Fibroblast of lung (primary cell): ENCODE data around the gene AGRP.

Source experiments
- EZH2 ChIP-seq: IDR thresholded peaks from 2 replicates; pipeline ENCODE4 v1.5.1; 2012; ENCODE audit warnings: low read length, control low read depth, mild to moderate bottlenecking; ENCODE audit errors: missing control alignments
- TF ChIP-seq, protein P1 (sequence below), 2 donors: IDR thresholded peaks in 1 of 2; conservative IDR thresholded peaks in 1 of 2; 1 replicate in 1 of 2; 2 replicates in 1 of 2; pipeline ENCODE4 v1.5.1; 2011 to 2012; ENCODE audit warnings: low read length in 2 of 2, control low read depth in 1 of 2, inconsistent platforms in 1 of 2, low read depth in 1 of 2, mild to moderate bottlenecking in 1 of 2

- TF ChIP-seq, protein P1, sequence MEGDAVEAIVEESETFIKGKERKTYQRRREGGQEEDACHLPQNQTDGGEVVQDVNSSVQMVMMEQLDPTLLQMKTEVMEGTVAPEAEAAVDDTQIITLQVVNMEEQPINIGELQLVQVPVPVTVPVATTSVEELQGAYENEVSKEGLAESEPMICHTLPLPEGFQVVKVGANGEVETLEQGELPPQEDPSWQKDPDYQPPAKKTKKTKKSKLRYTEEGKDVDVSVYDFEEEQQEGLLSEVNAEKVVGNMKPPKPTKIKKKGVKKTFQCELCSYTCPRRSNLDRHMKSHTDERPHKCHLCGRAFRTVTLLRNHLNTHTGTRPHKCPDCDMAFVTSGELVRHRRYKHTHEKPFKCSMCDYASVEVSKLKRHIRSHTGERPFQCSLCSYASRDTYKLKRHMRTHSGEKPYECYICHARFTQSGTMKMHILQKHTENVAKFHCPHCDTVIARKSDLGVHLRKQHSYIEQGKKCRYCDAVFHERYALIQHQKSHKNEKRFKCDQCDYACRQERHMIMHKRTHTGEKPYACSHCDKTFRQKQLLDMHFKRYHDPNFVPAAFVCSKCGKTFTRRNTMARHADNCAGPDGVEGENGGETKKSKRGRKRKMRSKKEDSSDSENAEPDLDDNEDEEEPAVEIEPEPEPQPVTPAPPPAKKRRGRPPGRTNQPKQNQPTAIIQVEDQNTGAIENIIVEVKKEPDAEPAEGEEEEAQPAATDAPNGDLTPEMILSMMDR (conservative IDR thresholded peaks at IDR 0.05 in 1 of 2, IDR thresholded peaks at IDR 0.05 in 1 of 2; ENCODE audit: low read depth in 1 of 2, low read length in 2 of 2): no peak
- no peak for TF ChIP-seq EZH2
Observed at GRCh38 chr16:67466581-67466980, 16.8 kb downstream of the AGRP start.
